ENCODE data around the gene KLHL22.

KLHL22 gene

GRCh38 chr22:20449819-20450550, 45.6 kb downstream of the KLHL22 start:
- no peak for DNase-seq (ENCODE audit: low read depth, low spot score)

- DNase-seq (ENCODE audit: low read depth, low spot score), result no peak
Measured at GRCh38 chr22:20448630-20449029, 47.0 kb downstream of the KLHL22 start.

GRCh38 chr22:20446383-20446970, 49.1 kb downstream of the KLHL22 start:
- no peak for DNase-seq (ENCODE audit: low read depth, low spot score)

- DNase-seq (ENCODE audit: low read depth, low spot score), result no peak
Measured at GRCh38 chr22:20444325-20444724, 51.3 kb downstream of the KLHL22 start.

- DNase-seq (ENCODE audit: low read depth, low spot score), result no peak
Measured at GRCh38 chr22:20442485-20443284, 52.9 kb downstream of the KLHL22 start.

GRCh38 chr22:20441631-20442484, 53.7 kb downstream of the KLHL22 start:
- DNase-seq (ENCODE audit: low read depth, low spot score), result no peak

- DNase-seq (ENCODE audit: low read depth, low spot score), result no peak
Measured at GRCh38 chr22:20440637-20441591, 54.7 kb downstream of the KLHL22 start.

- no peak for DNase-seq (ENCODE audit: low read depth, low spot score)
Measured at GRCh38 chr22:20439928-20440575, 55.5 kb downstream of the KLHL22 start.

GRCh38 chr22:20439556-20439927, 56.1 kb downstream of the KLHL22 start:
- DNase-seq (ENCODE audit: low read depth, low spot score), result no peak

- DNase-seq (ENCODE audit: low read depth, low spot score), result no peak
Measured at GRCh38 chr22:20438678-20439492, 56.7 kb downstream of the KLHL22 start.

GRCh38 chr22:20438427-20438677, 57.2 kb downstream of the KLHL22 start:
- no peak for DNase-seq (ENCODE audit: low read depth, low spot score)

GRCh38 chr22:20437613-20438426, 57.8 kb downstream of the KLHL22 start, which contains the start of gene SCARF2:
SCARF2 (minus strand) TSS chr22:20437825; CDS start chr22:20437754, 71 bp downstream.
- no peak for DNase-seq (ENCODE audit: low read depth, low spot score)

- DNase-seq (ENCODE audit: low read depth, low spot score), result no peak
Measured at GRCh38 chr22:20436768-20437612, 58.6 kb downstream of the KLHL22 start.

GRCh38 chr22:20436307-20436767, 59.3 kb downstream of the KLHL22 start:
- DNase-seq (ENCODE audit: low read depth, low spot score), result no peak

GRCh38 chr22:20435436-20436306, 59.9 kb downstream of the KLHL22 start:
- no peak for DNase-seq (ENCODE audit: low read depth, low spot score)

GRCh38 chr22:20434773-20435172, 60.8 kb downstream of the KLHL22 start:
- DNase-seq (ENCODE audit: low read depth, low spot score), result no peak
